ENCODE results near the gene PTH1R. TPM values are rescaled to one million over a fixed set of nuclear protein-coding genes. Genes with fewer than 3 reads are reported as not detected.
A peak's percentile ranks its signal among the peaks of the same experiment; 100 is the strongest.

Gene PTH1R
- polyA plus RNA-seq, 1 of the 3 experiments (the other 2 are of a cell fraction), result 0.07 TPM

DNA sequence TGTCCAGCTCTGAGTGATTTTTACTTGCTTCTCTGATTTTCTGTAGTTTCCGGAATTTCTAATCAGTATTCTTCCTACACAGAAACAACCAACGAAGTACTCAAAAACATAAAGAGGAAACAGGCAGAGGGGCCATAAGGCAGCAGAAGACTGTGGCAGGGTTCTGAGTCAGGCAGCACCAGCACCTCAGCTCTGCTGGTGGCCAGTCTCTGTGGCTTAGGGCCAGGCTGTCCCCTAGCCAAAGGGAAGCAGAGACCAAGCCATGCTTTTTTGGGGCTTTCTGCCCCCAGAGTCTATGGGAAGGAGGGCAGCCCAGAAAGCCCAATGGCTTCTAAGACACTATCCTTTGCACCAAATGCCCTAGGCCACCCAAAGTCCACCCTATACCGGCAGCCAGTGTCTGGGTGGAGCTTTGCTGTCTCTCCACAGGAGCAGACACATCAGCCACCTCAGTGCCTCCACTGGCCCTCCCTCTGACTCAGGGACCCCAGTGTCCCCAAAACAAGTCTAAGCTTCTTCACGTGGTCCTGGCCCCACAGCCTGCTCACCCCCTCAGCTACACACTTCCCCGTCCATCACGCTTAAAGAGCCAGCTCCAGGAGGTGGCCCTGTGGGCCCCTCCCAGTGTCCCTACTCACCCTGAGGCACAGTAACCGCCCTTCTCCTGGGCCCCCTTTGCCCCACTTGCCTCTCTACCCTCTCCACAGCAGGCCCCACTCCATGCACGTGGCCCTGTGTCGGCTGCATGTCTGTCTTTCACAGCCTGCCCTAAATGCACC lies 52.8 kb downstream of the PTH1R start:
- peak overlapping the region; percentile 49; the same call in 1 of the 2 replicates for H3K4me2 ChIP-seq
- no peak overlapping the region for H2AFZ ChIP-seq (ENCODE audit: low read depth)
- no peak overlapping the region for H3K9ac ChIP-seq
- H3K27ac ChIP-seq (ENCODE audit: low read depth in 2 of 2, low read length in 1 of 2), result peak overlapping the region; percentile 18 to 83; a peak in 3 of 4 replicates
- H3F3A ChIP-seq (replicated peaks; ENCODE audit: insufficient read depth), result peaks cover 12% of the 10 kb centered on the region
- WGBS (ENCODE audit: low lambda C conversion rate), result 91% methylated on average over 9 of the region's 9 CpGs
- no peak for TF ChIP-seq TCF12 (IDR thresholded peaks at IDR 0.05)
- no peak for TF ChIP-seq NFIC (IDR thresholded peaks at IDR 0.05; ENCODE audit: borderline replicate concordance)
- no peak for TF ChIP-seq JUND (IDR thresholded peaks at IDR 0.05)
- TF ChIP-seq RFX5 (IDR thresholded peaks at IDR 0.05; ENCODE audit: low read length), result no peak
- TF ChIP-seq, protein P1, sequence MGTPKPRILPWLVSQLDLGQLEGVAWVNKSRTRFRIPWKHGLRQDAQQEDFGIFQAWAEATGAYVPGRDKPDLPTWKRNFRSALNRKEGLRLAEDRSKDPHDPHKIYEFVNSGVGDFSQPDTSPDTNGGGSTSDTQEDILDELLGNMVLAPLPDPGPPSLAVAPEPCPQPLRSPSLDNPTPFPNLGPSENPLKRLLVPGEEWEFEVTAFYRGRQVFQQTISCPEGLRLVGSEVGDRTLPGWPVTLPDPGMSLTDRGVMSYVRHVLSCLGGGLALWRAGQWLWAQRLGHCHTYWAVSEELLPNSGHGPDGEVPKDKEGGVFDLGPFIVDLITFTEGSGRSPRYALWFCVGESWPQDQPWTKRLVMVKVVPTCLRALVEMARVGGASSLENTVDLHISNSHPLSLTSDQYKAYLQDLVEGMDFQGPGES (IDR thresholded peaks at IDR 0.05; ENCODE audit: low read depth, low read length), result no peak
- TF ChIP-seq, protein P2, sequence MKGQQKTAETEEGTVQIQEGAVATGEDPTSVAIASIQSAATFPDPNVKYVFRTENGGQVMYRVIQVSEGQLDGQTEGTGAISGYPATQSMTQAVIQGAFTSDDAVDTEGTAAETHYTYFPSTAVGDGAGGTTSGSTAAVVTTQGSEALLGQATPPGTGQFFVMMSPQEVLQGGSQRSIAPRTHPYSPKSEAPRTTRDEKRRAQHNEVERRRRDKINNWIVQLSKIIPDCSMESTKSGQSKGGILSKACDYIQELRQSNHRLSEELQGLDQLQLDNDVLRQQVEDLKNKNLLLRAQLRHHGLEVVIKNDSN (IDR thresholded peaks at IDR 0.05; ENCODE audit: borderline replicate concordance, low read depth), result no peak
- no peak for TF ChIP-seq TEAD4 (IDR thresholded peaks at IDR 0.05; ENCODE audit: borderline replicate concordance, insufficient read depth)
- no peak for TF ChIP-seq YY1 (IDR thresholded peaks at IDR 0.05; ENCODE audit: low read depth)
- no peak for TF ChIP-seq EP300 (IDR thresholded peaks at IDR 0.05; ENCODE audit: borderline replicate concordance in 1 of 2, low read depth in 1 of 2, low read length in 1 of 2)
- TF ChIP-seq, protein P3, sequence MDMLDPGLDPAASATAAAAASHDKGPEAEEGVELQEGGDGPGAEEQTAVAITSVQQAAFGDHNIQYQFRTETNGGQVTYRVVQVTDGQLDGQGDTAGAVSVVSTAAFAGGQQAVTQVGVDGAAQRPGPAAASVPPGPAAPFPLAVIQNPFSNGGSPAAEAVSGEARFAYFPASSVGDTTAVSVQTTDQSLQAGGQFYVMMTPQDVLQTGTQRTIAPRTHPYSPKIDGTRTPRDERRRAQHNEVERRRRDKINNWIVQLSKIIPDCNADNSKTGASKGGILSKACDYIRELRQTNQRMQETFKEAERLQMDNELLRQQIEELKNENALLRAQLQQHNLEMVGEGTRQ (IDR thresholded peaks at IDR 0.05; ENCODE audit: borderline replicate concordance, low read depth, low read length), result no peak
- TF ChIP-seq, protein P4, sequence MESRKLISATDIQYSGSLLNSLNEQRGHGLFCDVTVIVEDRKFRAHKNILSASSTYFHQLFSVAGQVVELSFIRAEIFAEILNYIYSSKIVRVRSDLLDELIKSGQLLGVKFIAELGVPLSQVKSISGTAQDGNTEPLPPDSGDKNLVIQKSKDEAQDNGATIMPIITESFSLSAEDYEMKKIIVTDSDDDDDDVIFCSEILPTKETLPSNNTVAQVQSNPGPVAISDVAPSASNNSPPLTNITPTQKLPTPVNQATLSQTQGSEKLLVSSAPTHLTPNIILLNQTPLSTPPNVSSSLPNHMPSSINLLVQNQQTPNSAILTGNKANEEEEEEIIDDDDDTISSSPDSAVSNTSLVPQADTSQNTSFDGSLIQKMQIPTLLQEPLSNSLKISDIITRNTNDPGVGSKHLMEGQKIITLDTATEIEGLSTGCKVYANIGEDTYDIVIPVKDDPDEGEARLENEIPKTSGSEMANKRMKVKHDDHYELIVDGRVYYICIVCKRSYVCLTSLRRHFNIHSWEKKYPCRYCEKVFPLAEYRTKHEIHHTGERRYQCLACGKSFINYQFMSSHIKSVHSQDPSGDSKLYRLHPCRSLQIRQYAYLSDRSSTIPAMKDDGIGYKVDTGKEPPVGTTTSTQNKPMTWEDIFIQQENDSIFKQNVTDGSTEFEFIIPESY (IDR thresholded peaks at IDR 0.05; ENCODE audit: borderline replicate concordance, low read depth), result no peak
- TF ChIP-seq, protein P5, sequence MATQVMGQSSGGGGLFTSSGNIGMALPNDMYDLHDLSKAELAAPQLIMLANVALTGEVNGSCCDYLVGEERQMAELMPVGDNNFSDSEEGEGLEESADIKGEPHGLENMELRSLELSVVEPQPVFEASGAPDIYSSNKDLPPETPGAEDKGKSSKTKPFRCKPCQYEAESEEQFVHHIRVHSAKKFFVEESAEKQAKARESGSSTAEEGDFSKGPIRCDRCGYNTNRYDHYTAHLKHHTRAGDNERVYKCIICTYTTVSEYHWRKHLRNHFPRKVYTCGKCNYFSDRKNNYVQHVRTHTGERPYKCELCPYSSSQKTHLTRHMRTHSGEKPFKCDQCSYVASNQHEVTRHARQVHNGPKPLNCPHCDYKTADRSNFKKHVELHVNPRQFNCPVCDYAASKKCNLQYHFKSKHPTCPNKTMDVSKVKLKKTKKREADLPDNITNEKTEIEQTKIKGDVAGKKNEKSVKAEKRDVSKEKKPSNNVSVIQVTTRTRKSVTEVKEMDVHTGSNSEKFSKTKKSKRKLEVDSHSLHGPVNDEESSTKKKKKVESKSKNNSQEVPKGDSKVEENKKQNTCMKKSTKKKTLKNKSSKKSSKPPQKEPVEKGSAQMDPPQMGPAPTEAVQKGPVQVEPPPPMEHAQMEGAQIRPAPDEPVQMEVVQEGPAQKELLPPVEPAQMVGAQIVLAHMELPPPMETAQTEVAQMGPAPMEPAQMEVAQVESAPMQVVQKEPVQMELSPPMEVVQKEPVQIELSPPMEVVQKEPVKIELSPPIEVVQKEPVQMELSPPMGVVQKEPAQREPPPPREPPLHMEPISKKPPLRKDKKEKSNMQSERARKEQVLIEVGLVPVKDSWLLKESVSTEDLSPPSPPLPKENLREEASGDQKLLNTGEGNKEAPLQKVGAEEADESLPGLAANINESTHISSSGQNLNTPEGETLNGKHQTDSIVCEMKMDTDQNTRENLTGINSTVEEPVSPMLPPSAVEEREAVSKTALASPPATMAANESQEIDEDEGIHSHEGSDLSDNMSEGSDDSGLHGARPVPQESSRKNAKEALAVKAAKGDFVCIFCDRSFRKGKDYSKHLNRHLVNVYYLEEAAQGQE (IDR thresholded peaks at IDR 0.05; ENCODE audit: low read depth, low read length), result no peak
- no peak for TF ChIP-seq RAD21 (IDR thresholded peaks at IDR 0.05; ENCODE audit: low read length)
- no peak for TF ChIP-seq RXRA (IDR thresholded peaks at IDR 0.05; ENCODE audit: borderline replicate concordance, low read depth)
- ChIA-PET POLR2A (interaction anchor here (0.7 to 1.4 kb wide), 2 partner anchors 46 to 433 kb away, joined by 3 to 4 read pairs; partner anchors contain the start of gene CCDC12), CTCF (interaction anchor here (0.7 to 2.9 kb wide), 6 partner anchors 11 to 256 kb away, joined by 3 to 15 read pairs (median 4); no protein-coding TSS in a partner anchor)
- H3K9me3 ChIP-seq, result no peaks in the 10 kb centered on the region
- H4K20me1 ChIP-seq (ENCODE audit: insufficient read depth), result no peaks in the 10 kb centered on the region
- H3K36me3 ChIP-seq (replicated peaks in 1 of 2; ENCODE audit: control insufficient read depth in 1 of 2, insufficient read depth in 2 of 2, low read length in 1 of 2), result peaks cover 19 to 26% of the 10 kb centered on the region in 2 experiments
- H3K4me3 ChIP-seq (ENCODE audit: low read depth in 2 of 2, low read length in 1 of 2), result no peak overlapping the region
- H3K27me3 ChIP-seq (ENCODE audit: insufficient read depth), result no peaks in the 10 kb centered on the region
- DNase-seq, result no peak
- H3K9me2 ChIP-seq, result no peaks in the 10 kb centered on the region
- peaks cover 35 to 47% of the 10 kb centered on the region in 2 experiments for H3K4me1 ChIP-seq (ENCODE audit: control insufficient read depth in 1 of 2, insufficient read depth in 2 of 2, low read depth in 1 of 2, low read length in 1 of 2)
- H3K79me2 ChIP-seq (ENCODE audit: insufficient read depth), result peaks cover 76% of the 10 kb centered on the region

Measured in SK-N-SH (cell line).